T-cell (primary cell): Measurements from ENCODE around the gene RFK. TPM values are rescaled to one million over a fixed set of nuclear protein-coding genes. Genes with fewer than 3 reads are reported as not detected.
A peak's percentile ranks its signal among the peaks of the same experiment; 100 is the strongest.

Experiments
- ATAC-seq, 4 experiments: fragments of 200-7000 bp in 3 of 4; fragments of 150-1000 bp in 1 of 4; cut with Tn5 transposase; replicated peaks in 1 of 4; 1 replicate in 3 of 4; 2 replicates in 1 of 4; pipeline ENCODE4 v1.10.0; 2021; ENCODE audit warnings: moderate library complexity in 3 of 4, mild to moderate bottlenecking in 2 of 4, moderate number of reproducible peaks in 1 of 4
- CTCF ChIA-PET, 2 donors: fragments of 300-600 bp; sonication (Branson Sonifier 250); formaldehyde crosslinking; loops; one replicate each; lab custom pipeline; 2022; ENCODE audit warnings: antibody characterized with exemption in 2 of 2; lab: Charles Lee
- POLR2A ChIA-PET, 2 donors: fragments of 300-600 bp; sonication (Branson Sonifier 250); formaldehyde crosslinking; loops; one replicate each; lab custom pipeline; 2022; ENCODE audit warnings: antibody characterized with exemption in 2 of 2; lab: Charles Lee
- DNase-seq, 35 experiments: peaks; one replicate each; pipeline versions ENCODE4 v3.0.0 to v3.0.0-alpha.2; 2013 to 2023
- H3K27ac ChIP-seq: one replicate; pipeline ENCODE4 v1.5.1; 2013; ENCODE audit warnings: low read length
- H3K27me3 ChIP-seq, 2 experiments: replicated peaks in 1 of 2; 1 replicate in 1 of 2; 2 replicates in 1 of 2; pipeline versions ENCODE4 v1.6.1 to v1.7.0; 2013; ENCODE audit warnings: low read length in 1 of 2, mixed read lengths in 1 of 2; ENCODE audit not compliant: control insufficient read depth in 2 of 2, insufficient read depth in 2 of 2; ENCODE audit errors: extremely low read depth in 1 of 2
- H3K36me3 ChIP-seq, 2 donors: 1 replicate in 1 of 2; 2 replicates in 1 of 2; pipeline versions ENCODE4 v1.6.1 to v1.7.0; 2013; ENCODE audit warnings: low read length in 1 of 2; ENCODE audit not compliant: control insufficient read depth in 2 of 2, insufficient read depth in 1 of 2; ENCODE audit errors: extremely low read depth in 1 of 2
- H3K4me1 ChIP-seq, 2 experiments: 1 replicate in 1 of 2; 2 replicates in 1 of 2; pipeline versions ENCODE4 v1.6.1 to v1.7.0; 2013; ENCODE audit warnings: low read length in 2 of 2, mixed read lengths in 1 of 2; ENCODE audit not compliant: insufficient read depth in 2 of 2, control insufficient read depth in 1 of 2; ENCODE audit errors: extremely low read depth in 1 of 2
- H3K4me3 ChIP-seq, 2 donors: 1 replicate in 1 of 2; 2 replicates in 1 of 2; pipeline versions ENCODE4 v1.5.1 to v1.7.0; 2013; ENCODE audit warnings: mild to moderate bottlenecking in 2 of 2, low read length in 1 of 2, moderate library complexity in 1 of 2; ENCODE audit not compliant: control insufficient read depth in 1 of 2; ENCODE audit errors: extremely low read depth in 1 of 2
- H3K9me3 ChIP-seq: 2 replicates; pipeline ENCODE4 v1.7.0; 2013
- H3K27ac Mint-ChIP-seq, 2 donors: one replicate each; pipeline ENCODE4 v1.8.0; 2020 to 2021; ENCODE audit warnings: mild to moderate bottlenecking in 2 of 2, mixed read lengths in 2 of 2
- H3K27me3 Mint-ChIP-seq, 2 donors: one replicate each; pipeline ENCODE4 v1.8.0; 2021 to 2022; ENCODE audit warnings: mixed read lengths in 2 of 2
- H3K36me3 Mint-ChIP-seq: one replicate; pipeline ENCODE4 v1.8.0; 2021; ENCODE audit warnings: mixed read lengths
- H3K4me1 Mint-ChIP-seq, 3 donors: one replicate each; pipeline ENCODE4 v1.8.0; 2020 to 2022; ENCODE audit warnings: mixed read lengths in 3 of 3, mild to moderate bottlenecking in 1 of 3
- H3K4me3 Mint-ChIP-seq, 3 donors: one replicate each; pipeline ENCODE4 v1.8.0; 2020 to 2022; ENCODE audit warnings: mild to moderate bottlenecking in 3 of 3, mixed read lengths in 3 of 3, moderate library complexity in 3 of 3
- H3K9me3 Mint-ChIP-seq, 3 donors: one replicate each; pipeline ENCODE4 v1.8.0; 2020 to 2022; ENCODE audit warnings: mixed read lengths in 3 of 3
- WGBS: methylation state at CpG from one replicate; pipeline ENCODE4 v1.1.5; 2013; ENCODE audit warnings: missing lambda C conversion rate; ENCODE audit not compliant: insufficient coverage; 5-methylcytosine and 5-hydroxymethylcytosine counted together
- total RNA-seq, 35 experiments: library from RNA in 6 of 35; stranded (reverse) in 6 of 35; fragments of 120-200 nt in 1 of 35; gene quantifications; one replicate each; pipeline versions ENCODE4 v1.2.1 to v1.2.4 and lab custom pipeline; 2013 to 2026

The RFK gene
- total RNA-seq, 5 donors from 2014 or later (not counting 1 experiment from before 2014, with no cell fraction given) = 8.9 to 13.5 (median 11.0) TPM

GRCh38 chr9:76403352-76403751, 9.1 kb upstream of the RFK start:
- Mint-ChIP-seq H3K36me3 (no peaks in the 10 kb centered on the region), H3K27me3 (no peaks in the 10 kb centered on the region), H3K27ac (peak overlapping the region; percentile 87 to 91), H3K9me3 (no peaks in the 10 kb centered on the region), H3K4me3 (peak overlapping the region; percentile 43 to 63 (median 51)), H3K4me1 (peaks cover 9 to 23% (median 15%) of the 10 kb centered on the region in 3 donors)
- WGBS = no CpG with 5 or more reads among the region's 2 CpGs
- H3K27me3 ChIP-seq = no peaks in the 10 kb centered on the region
- ATAC-seq (peak; percentile 69 to 98 (median 76)), DNase-seq (peak in 6 of 35 experiments; percentile 1 to 73 (median 8))
- H3K4me3 ChIP-seq = no peak overlapping the region
- no peaks in the 10 kb centered on the region for H3K9me3 ChIP-seq
- POLR2A ChIA-PET = interaction anchor here in 1 of 2 donors (0.5 kb wide), 1 partner anchor 19 kb away, joined by 3 read pairs; no protein-coding TSS in a partner anchor
- H3K36me3 ChIP-seq = no peaks in the 10 kb centered on the region
- peak overlapping the region; percentile 16 for H3K27ac ChIP-seq
- CTCF ChIA-PET = interaction anchor here in 1 of 2 donors (1.0 kb wide), 1 partner anchor 9 kb away, joined by 5 read pairs; the partner anchor contains the start of gene RFK
- peaks cover 0 to 3% of the 10 kb centered on the region in 2 experiments for H3K4me1 ChIP-seq

GRCh38 chr9:76401580-76402354, 7.5 kb upstream of the RFK start:
- H3K36me3 ChIP-seq = no peaks in the 10 kb centered on the region
- H3K4me3 ChIP-seq = no peak overlapping the region
- CTCF ChIA-PET = interaction anchor here (0.6 to 1.2 kb wide), 3 partner anchors 11 to 1695 kb away, joined by 3 to 4 read pairs (median 3); no protein-coding TSS in a partner anchor
- no peak overlapping the region for H3K27ac ChIP-seq
- ATAC-seq (no peak), DNase-seq (no peak)
- Mint-ChIP-seq H3K36me3 (no peaks in the 10 kb centered on the region), H3K27me3 (no peaks in the 10 kb centered on the region), H3K4me1 (peaks cover 9 to 23% (median 15%) of the 10 kb centered on the region in 3 donors), H3K4me3 (no peak overlapping the region), H3K27ac (no peak overlapping the region), H3K9me3 (no peaks in the 10 kb centered on the region)
- WGBS = 86% methylated on average over 1 of the region's 3 CpGs
- peaks cover 0 to 3% of the 10 kb centered on the region in 2 experiments for H3K4me1 ChIP-seq
- no peaks in the 10 kb centered on the region for H3K27me3 ChIP-seq
- no peaks in the 10 kb centered on the region for H3K9me3 ChIP-seq
- POLR2A ChIA-PET = no interaction called here

GRCh38 chr9:76401176-76401575, 7.0 kb upstream of the RFK start:
- Mint-ChIP-seq H3K27me3 (no peaks in the 10 kb centered on the region), H3K4me3 (no peak overlapping the region), H3K27ac (no peak overlapping the region), H3K4me1 (peaks cover 9 to 23% (median 15%) of the 10 kb centered on the region in 3 donors), H3K9me3 (no peaks in the 10 kb centered on the region), H3K36me3 (no peaks in the 10 kb centered on the region)
- no peaks in the 10 kb centered on the region for H3K27me3 ChIP-seq
- H3K9me3 ChIP-seq = no peaks in the 10 kb centered on the region
- CTCF ChIA-PET = interaction anchor here (0.5 to 1.2 kb wide), 3 partner anchors 53 to 302 kb away, joined by 3 to 5 read pairs (median 4); no protein-coding TSS in a partner anchor
- peaks cover 0 to 3% of the 10 kb centered on the region in 2 experiments for H3K4me1 ChIP-seq
- H3K4me3 ChIP-seq = no peak overlapping the region
- DNase-seq (no peak), ATAC-seq (no peak)
- POLR2A ChIA-PET = no interaction called here
- no peak overlapping the region for H3K27ac ChIP-seq
- WGBS = no CpG with 5 or more reads among the region's 2 CpGs
- no peaks in the 10 kb centered on the region for H3K36me3 ChIP-seq

GRCh38 chr9:76400534-76401096, 6.4 kb upstream of the RFK start:
- ATAC-seq = peak in 1 of 4 experiments; percentile 45
- no peaks in the 10 kb centered on the region for H3K9me3 Mint-ChIP-seq
- Histone ChIP-seq H3K4me3 (no peak overlapping the region), H3K4me1 (peaks cover 0 to 3% of the 10 kb centered on the region in 2 experiments), H3K36me3 (no peaks in the 10 kb centered on the region), H3K27ac (no peak overlapping the region), H3K27me3 (no peaks in the 10 kb centered on the region), H3K9me3 (no peaks in the 10 kb centered on the region)
- ChIA-PET CTCF (interaction anchor here (0.5 to 1.2 kb wide), 3 partner anchors 54 to 302 kb away, joined by 3 to 5 read pairs (median 4); no protein-coding TSS in a partner anchor), POLR2A (no interaction called here)
- WGBS = no CpG with 5 or more reads among the region's 1 CpG
- H3K36me3 Mint-ChIP-seq = no peaks in the 10 kb centered on the region
- peaks cover 9 to 25% (median 16%) of the 10 kb centered on the region in 3 donors for H3K4me1 Mint-ChIP-seq
- H3K27me3 Mint-ChIP-seq = no peaks in the 10 kb centered on the region
- no peak for DNase-seq
- peak overlapping the region in 1 of 2 donors; percentile 19 for H3K27ac Mint-ChIP-seq
- no peak overlapping the region for H3K4me3 Mint-ChIP-seq

GRCh38 chr9:76399856-76400255, 5.6 kb upstream of the RFK start:
- Mint-ChIP-seq H3K4me1 (peaks cover 12 to 28% (median 24%) of the 10 kb centered on the region in 3 donors), H3K27ac (no peak overlapping the region), H3K9me3 (no peaks in the 10 kb centered on the region), H3K4me3 (no peak overlapping the region), H3K27me3 (no peaks in the 10 kb centered on the region), H3K36me3 (no peaks in the 10 kb centered on the region)
- no CpG with 5 or more reads among the region's 1 CpG for WGBS
- Histone ChIP-seq H3K9me3 (no peaks in the 10 kb centered on the region), H3K27me3 (no peaks in the 10 kb centered on the region), H3K27ac (no peak overlapping the region), H3K36me3 (no peaks in the 10 kb centered on the region), H3K4me1 (peaks cover 6 to 7% of the 10 kb centered on the region in 2 experiments), H3K4me3 (no peak overlapping the region)
- DNase-seq (no peak), ATAC-seq (no peak)
- ChIA-PET POLR2A (no interaction called here), CTCF (interaction anchor here in 1 of 2 donors (0.5 to 1.1 kb wide), 2 partner anchors 52 to 763 kb away, joined by 3 to 4 read pairs; no protein-coding TSS in a partner anchor)

- H3K27me3 ChIP-seq = peaks cover 0 to 3% of the 10 kb centered on the region in 2 experiments
- no peak for ATAC-seq
- no peak for DNase-seq
- H3K36me3 Mint-ChIP-seq = peaks cover 4% of the 10 kb centered on the region
- no peak overlapping the region for H3K27ac Mint-ChIP-seq
- H3K4me3 Mint-ChIP-seq = no peak overlapping the region
- peaks cover 0 to 5% (median 0%) of the 10 kb centered on the region in 3 donors for H3K9me3 Mint-ChIP-seq
- POLR2A ChIA-PET = no interaction called here
- peaks cover 22 to 38% (median 34%) of the 10 kb centered on the region in 3 donors for H3K4me1 Mint-ChIP-seq
- peaks cover 4 to 21% of the 10 kb centered on the region in 2 experiments for H3K4me1 ChIP-seq
- H3K27me3 Mint-ChIP-seq = no peaks in the 10 kb centered on the region
- no peak overlapping the region for H3K4me3 ChIP-seq
- no peaks in the 10 kb centered on the region for H3K36me3 ChIP-seq
- no peak overlapping the region for H3K27ac ChIP-seq
- no peaks in the 10 kb centered on the region for H3K9me3 ChIP-seq
- WGBS = 98% methylated on average over 12 of the region's 13 CpGs
- CTCF ChIA-PET = no interaction called here
Measured at GRCh38 chr9:76396597-76396996, 2.4 kb upstream of the RFK start.
